GM19193 (cell line): ENCODE results near the gene TMEM101.

ENCODE experiments used
- POLR2A ChIP-seq: IDR thresholded peaks from 4 replicates; pipeline ENCODE4 v1.6.1; 2011; ENCODE audit not compliant: insufficient read depth, insufficient read length; ENCODE audit errors: extremely low read depth

The TMEM101 gene

DNA sequence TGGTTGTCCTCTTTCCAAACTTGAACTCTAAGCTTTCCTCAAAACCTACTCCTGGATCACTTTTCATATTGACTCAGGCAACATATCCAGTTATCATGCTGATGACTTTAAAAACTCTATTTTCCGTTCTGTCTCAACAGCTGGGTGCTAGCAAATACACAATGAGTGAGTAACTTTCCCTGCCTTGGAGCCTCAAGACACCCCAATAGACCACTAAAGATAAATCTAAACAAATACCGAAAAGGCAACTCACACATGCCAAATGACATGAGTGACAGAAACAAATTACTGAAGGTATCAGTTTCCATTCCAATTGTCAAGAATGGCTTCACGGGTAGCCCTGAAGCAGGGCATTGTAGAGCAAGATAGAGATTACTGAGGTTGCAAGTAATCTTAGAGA is 15.7 kb upstream of the TMEM101 start:
- TF ChIP-seq POLR2A = no peak

DNA sequence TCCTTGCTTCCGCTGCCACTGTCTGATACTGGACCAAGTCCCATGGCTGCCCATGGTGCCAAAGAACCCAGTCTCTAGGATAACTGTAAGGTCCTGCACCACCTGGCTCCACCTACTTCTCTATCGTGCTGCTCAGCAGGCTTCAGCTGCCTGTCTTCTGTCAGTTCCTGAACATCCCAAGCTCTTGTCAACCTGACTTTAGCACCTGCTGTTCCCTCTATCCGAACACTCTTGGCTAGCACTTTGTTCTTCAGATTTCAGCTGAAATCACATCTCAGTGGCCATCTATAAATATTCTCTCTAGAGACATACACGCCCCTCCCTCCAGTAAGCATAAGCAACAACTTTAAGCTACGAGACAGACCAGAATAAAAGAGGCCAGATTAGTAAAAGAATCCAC is 15.0 kb upstream of the TMEM101 start:
- TF ChIP-seq POLR2A = no peak

DNA sequence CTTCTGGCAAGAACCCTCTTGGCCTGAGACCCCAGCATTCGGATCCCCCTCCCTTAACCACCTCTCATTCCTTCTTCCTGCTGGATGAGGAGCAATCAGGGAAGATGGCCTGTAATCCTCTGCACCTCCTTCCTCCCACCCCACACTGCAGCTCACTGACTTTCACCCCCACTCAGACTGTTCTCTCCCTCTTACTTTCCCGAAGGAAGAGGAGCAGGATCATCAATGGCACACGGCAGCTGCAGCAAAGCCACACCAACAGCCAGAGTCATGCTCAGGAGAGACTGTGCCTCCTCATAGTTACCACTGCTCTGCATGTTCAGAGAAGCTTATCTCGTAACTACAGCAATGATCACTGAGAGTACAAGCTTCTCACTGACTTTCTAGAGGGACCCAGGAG is 10.1 kb upstream of the TMEM101 start:
- TF ChIP-seq POLR2A = no peak

DNA sequence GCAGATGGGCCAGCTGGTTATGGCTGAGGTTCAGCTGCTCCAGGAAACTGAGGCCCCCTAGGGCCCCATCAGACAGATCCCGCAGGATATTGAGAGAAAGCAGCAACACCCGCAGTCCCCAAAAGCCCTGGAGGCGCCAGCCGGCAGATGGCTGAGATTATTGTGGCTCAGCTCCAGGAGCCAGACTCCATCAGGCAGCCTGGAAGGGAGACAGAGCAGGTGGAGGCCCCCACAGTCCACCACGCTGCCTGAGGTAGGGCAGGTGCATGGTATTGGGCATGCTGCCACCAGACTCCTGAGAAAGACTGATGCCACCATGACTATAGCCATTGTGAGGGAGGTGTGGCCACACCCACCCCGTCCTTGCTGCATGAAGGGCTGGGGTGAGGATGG is 9.5 kb upstream of the TMEM101 start:
- TF ChIP-seq POLR2A = no peak

DNA sequence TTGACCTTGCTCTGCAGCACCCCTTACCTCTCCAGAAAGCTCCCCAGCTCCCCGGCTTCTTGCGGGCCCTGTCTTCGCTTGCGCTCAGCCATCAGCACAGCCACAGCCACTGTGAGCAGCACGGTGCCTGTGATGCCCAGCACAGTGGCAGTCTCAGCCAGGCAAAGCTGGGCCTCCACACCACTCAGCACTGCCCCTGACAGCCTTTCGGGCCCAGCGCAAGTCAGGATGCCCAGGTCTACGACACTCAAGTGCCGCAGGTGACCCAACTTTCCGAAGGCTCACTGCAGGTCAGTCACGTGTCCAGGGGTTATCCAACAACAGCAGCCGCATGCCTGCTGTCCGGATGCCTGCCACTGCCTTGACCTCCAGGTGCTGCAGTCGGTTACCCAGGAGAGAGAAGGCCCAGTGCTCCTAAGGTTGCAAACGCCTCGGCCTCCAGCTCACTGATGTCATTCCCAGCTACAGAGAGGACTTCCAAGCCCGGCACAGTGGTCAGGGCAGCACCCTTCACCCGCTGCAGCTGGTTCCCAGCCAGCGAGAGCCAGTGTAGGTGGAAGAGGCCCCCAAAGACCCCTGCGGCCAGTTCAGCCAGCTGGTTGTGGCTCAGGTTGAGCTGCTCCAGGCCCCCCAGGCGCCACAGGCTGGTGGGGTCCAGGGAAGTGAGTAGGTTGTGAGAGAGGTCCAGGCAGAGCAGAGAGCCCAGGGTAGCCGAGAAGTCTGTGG is 8.9 kb upstream of the TMEM101 start:
- no peak for TF ChIP-seq POLR2A

DNA sequence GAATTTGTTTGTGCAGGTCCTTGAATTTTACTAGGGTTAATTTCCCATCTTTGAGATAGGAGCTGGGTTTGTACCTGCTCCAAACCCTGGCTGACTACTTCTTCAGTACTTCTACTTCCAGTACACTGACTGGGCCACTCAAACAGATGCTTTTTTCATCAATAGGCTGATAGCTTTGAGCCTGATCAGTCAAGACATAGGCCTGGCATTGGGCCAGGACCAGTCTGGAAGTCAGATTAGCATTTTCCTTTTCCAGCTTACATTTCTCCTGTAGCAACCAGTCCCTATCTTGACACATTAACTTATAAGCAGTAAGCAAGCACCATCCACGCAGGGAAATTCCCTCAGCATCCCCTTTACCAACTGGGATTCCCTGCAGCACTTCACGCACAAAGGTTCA is 7.5 kb upstream of the TMEM101 start:
- no peak for TF ChIP-seq POLR2A

DNA sequence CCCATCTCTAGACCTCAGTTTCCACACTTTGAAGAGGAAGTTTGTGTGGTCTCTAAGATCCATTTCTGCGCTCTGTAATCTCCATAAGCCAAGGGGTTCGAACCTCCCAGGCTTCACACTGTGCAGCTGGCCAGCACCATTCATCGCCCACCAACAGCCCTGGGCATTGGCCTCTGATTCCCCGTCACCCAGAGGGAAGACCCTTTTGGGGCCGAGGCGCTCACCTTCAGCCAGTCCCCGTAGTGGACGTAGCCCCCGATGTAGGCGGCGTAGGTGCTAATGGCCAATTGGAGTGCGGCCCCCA is 678 bp downstream of the TMEM101 start:
- no peak for TF ChIP-seq POLR2A

DNA sequence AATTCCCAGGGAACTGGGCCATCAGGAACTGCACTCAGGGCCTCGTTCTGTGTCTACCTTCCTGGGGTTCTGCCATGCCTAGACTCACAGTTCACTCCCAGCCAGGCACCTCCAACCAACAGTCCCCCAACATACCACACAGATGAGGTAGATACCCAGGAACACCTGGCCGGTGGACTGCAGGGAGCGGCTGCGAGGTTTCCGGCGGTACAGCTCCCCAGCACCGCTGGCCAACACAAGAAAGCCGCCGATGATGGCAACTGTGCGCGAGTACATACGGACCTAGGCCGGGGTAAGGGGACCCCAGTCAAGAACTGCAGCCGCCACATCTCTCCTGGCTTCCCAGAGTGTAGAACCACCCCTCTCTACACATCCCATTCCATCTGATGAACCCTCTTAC is 1.9 kb downstream of the TMEM101 start:
- TF ChIP-seq POLR2A = no peak

DNA sequence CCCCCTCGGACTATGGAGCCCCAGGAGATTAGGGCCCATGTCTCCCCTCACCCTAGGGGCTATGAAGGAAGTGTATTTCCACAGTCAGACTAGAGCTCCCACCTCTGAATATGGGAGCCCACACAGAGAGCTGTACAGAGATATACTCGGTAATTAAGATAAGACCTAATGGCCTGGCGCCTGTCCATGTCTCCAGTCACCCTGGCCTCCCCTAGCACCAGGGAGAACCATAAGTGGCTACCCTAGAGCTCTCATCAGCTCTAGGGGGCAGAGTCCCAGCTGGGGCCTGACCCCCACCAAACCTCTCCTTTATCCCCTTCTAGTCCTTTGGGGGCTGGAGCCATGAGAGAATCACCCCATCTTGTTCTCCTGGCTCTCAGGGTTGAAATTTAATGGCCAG is 2.4 kb downstream of the TMEM101 start:
- no peak for TF ChIP-seq POLR2A

DNA sequence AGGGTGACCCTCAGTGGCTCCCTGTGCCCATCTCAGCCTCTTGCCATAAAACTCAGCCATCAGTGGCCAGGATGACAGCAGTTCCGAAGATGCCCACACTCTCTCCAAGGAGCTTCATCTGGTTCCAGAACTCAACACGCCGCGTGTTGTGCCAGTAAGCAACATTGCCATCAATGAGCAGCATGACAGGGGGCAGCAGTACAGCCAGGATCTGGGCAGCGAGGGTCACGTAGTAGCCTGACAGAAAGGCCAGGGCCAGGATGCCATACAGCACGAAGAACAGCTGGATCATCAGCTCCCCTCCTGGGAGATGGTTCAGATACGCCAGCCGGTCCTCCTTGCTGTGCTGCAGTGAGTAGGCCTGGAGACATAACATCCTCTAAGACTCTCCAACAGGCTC is 2.9 kb downstream of the TMEM101 start:
- TF ChIP-seq POLR2A = no peak

DNA sequence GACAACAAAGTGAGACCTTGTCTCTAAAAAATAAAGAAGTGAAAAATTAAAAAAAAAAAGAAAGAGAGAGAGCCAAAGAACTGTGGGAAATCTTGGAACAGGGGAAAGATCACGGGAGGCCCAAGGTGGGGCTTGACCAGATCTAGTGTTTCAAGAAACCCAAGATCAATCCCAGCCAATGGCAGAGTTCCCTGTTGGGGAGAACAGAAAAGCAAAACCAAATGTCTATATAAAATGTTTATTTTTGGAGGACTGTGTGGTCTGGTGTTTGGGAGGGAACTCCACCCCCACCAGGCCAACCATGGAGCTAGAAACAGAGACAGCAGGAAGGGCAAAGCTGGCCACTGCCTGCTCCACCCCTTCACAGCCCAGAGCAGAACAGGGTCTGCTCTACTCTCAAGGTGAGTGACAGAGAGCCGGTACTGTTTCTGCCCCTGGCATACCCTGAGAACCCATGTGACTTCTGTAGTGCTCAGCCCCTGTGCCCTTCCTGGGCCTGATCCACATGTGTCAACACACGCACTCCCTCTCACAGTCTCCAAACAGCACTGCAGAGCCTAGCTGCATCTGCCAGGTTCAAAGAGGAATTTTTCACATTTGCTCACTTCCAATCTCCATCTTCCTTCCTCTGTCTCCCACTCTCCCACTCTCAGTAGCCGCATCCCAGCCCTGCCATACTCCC is 3.7 kb downstream of the TMEM101 start:
- TF ChIP-seq POLR2A = no peak

DNA sequence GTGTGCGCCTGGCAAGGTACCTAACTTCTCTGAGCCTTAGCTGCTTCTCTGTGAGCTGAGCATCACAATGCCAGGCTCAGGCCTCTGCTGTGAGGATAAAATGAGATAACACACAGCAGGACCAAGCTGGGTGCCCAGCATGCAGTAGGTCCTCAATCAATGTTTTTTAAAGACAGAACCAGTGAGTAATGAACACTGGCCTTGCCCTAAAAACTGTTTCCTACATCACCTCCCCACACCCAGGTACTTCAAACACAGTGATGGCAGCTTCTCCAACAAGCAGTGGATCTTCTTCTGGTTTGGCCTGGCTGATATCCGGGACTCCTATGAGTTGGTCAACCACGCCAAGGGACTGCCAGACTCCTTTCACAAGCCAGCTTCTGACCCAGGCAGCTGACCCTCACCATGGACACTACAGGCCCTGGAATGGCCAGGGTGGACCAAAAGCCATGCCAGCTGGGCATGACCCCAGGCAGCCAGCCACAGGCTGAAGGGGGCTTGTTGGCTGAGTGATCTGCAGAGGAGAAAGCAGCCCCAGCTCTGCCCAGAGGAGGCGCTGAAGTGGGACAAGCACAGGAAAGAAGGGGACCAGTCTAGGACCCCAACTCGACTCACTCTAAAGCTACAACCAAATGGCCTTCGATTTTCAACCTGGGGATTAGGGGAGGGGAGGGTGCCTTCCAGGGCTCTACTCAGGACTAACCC is 6.4 kb downstream of the TMEM101 start:
- TF ChIP-seq POLR2A = no peak

DNA sequence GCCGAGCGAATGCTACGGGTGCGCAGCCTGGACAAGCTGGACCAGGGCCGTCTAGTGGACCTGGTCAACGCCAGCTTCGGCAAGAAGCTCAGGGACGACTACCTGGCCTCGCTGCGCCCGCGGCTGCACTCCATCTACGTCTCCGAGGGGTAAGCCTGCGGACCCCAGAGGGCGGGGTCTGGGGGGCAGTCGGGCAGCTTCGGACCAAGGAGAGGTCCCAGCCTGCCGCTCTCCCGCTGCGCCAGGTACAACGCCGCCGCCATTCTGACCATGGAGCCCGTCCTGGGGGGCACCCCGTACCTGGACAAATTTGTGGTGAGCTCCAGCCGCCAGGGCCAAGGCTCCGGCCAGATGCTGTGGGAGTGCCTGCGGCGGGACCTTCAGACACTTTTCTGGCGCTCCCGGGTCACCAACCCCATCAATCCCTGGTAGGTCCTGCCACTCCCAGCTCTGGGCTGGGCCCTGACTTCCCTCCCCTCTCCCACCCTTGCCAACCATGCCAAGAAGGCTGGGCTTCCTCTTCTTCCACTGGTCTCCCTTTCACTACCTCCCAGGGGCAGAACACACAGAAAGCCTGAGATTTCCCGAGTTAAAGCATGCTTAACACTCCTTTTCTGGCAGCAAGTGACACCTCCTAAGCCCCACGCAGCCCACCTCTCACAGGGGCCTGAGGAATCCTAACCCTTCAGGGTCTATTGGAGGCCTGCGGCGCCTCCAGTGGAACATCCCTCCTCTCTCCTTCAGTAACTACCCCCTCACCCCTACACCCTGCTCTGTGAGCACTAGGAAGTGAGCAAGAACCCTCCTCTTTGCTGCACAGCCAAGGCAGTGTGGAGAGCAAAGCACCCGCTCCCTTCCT is 7.2 kb downstream of the TMEM101 start:
- no peak for TF ChIP-seq POLR2A

DNA sequence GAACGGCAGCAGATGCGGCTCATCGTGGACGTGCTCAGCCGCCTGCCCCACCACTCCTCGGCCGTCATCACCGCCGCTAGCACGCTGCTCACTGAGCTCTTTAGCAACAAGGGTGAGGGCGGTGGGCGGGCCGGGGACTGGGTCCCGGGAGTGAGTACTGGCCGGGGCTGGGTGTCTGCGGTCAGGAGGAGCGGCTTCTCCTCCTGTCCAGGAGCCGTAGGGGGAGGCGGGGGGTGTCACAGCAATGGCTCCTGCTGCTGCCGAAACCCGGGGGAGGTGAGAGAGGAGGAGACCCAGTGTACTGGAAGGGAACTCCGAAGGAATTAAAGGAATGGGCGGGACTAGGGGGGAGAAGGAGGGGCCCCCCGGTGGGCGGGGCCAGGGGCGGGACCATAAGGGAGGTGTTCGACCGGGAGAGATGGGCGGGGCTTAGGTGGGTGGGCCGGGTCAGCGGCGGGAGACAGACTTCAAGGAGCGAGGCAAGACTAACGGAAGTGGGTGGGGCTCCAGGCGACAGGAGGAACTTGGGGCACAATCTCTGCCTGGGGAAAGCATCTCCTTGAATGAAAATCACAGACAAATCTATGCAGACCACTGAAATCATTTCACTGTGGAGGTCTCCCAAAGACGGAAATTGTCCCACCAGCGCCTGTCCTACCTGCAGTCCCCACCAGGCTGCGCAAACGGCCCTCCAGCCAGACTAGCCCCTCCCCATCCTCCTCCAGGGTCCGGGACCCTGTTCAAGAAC is 8.0 kb downstream of the TMEM101 start:
- no peak for TF ChIP-seq POLR2A

DNA sequence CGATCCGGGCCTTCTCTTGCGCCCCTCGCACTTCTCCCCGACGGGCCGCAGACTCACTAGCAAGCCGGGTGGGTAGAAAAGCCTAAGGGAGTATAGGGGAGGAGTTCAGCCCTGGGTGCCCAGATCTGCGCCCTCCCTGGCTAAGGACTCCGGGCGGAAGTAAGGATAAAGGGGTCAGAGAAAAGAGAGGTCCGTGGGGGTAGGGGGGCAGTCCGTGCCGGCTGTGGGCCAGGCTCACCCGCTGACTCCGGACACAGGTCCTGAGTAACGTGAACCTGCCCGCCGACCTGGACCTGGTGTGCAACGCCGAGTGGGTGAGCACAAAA is 8.5 kb downstream of the TMEM101 start:
- TF ChIP-seq POLR2A = no peak

DNA sequence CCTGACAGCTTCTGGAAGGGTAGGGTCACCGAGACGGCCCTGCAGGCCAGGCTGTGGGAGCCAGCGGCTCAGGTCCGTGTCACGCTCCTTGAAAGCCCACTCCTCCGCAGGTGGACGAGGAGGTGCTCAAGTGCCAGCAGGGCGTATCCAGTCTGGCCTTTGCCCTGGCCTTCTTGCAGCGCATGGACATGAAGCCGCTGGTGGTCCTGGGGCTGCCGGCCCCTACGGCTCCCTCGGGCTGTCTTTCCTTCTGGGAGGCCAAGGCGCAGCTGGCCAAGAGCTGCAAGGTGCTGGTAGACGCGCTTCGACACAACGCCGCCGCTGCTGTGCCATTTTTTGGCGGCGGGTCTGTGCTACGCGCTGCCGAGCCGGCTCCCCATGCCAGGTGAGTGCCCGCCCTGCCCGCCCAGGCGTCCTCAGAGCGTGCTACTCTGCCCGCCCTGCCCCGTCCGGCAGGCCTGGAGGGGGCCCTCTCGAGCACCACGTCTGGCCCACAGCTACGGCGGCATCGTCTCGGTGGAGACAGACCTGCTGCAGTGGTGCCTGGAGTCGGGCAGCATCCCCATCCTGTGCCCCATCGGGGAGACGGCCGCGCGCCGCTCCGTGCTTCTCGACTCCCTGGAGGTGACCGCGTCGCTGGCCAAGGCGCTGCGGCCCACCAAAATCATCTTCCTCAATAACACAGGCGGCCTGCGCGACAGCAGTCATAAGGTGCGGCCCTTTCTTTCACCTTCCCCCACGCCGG is 9.1 kb downstream of the TMEM101 start:
- TF ChIP-seq POLR2A = no peak
